Tibial nerve (tissue), 4 donors: ENCODE results near the gene TDRD9. TPM values are rescaled to one million over a fixed set of nuclear protein-coding genes. Genes with fewer than 3 reads are reported as not detected.

ENCODE experiments used
- DNase-seq, 2 donors: peaks; one replicate each; pipeline ENCODE4 v3.0.0-alpha.2; 2019; ENCODE audit warnings: low spot score in 2 of 2
- H3K27ac ChIP-seq, 4 donors: fragments of 200-600 bp; sonication (generic) in 3 of 4; one replicate each; pipeline ENCODE4 v1.5.1; 2017 to 2019; ENCODE audit warnings: mild to moderate bottlenecking in 1 of 4
- H3K27me3 ChIP-seq, 2 donors: fragments of 200-600 bp; sonication (generic) in 1 of 2; one replicate each; pipeline versions ENCODE4 v1.5.1 to v1.6.0; 2017 to 2019
- H3K36me3 ChIP-seq, 3 donors: fragments of 200-600 bp; sonication (generic); one replicate each; pipeline ENCODE4 v1.5.1; 2018 to 2019
- H3K4me1 ChIP-seq, 4 donors: fragments of 200-600 bp; sonication (generic) in 3 of 4; one replicate each; pipeline ENCODE4 v1.5.1; 2017 to 2019
- H3K4me3 ChIP-seq, 4 donors: fragments of 200-600 bp; sonication (generic) in 3 of 4; one replicate each; pipeline ENCODE4 v1.5.1; 2017 to 2019; ENCODE audit warnings: mild to moderate bottlenecking in 1 of 4, moderate library complexity in 1 of 4
- H3K9me3 ChIP-seq, 4 donors: fragments of 200-600 bp; sonication (generic) in 3 of 4; one replicate each; pipeline ENCODE4 v1.5.1; 2017 to 2019
- CTCF ChIP-seq, 5 experiments: fragments of 200-600 bp in 3 of 5; fragments of 450-650 bp in 2 of 5; sonication (generic) in 3 of 5; IDR thresholded peaks; one replicate each; pipeline ENCODE4 v1.5.1; 2016 to 2019; ENCODE audit warnings: antibody characterized with exemption in 5 of 5, mild to moderate bottlenecking in 3 of 5, moderate library complexity in 2 of 5
- EP300 ChIP-seq, 2 donors: sonication (generic); formaldehyde crosslinking; IDR thresholded peaks; one replicate each; pipeline ENCODE4 v1.6.1; 2017; ENCODE audit warnings: antibody characterized with exemption in 2 of 2, mild to moderate bottlenecking in 1 of 2
- POLR2A ChIP-seq, 2 donors: fragments of 450-650 bp; IDR thresholded peaks; one replicate each; pipeline ENCODE4 v1.6.1; 2017; ENCODE audit warnings: antibody characterized with exemption in 2 of 2, mild to moderate bottlenecking in 2 of 2, moderate library complexity in 2 of 2
- WGBS, 2 donors: methylation state at CpG; one replicate each; pipeline ENCODE4 v1.1.5; 2018; 5-methylcytosine and 5-hydroxymethylcytosine counted together
- total RNA-seq, 4 donors: library from RNA; depleted of rRNA; stranded (reverse); fragments of >200 nt; gene quantifications; one replicate each; pipeline ENCODE4 v1.1.0, GENCODE V29; 2016

TDRD9 gene
- total RNA-seq, 4 donors from 2014 or later, result under 0.01 to 1.9 (median 1.4) TPM

- 84 to 87% methylated on average over 5 of the region's 5 CpGs for WGBS, 2 donors
- Histone ChIP-seq H3K9me3 (peaks cover 0 to 20% (median 0%) of the 10 kb centered on the region in 4 donors), H3K4me3 (no peak overlapping the region), H3K27ac (no peak overlapping the region), H3K36me3 (peaks cover 0 to 3% (median 0%) of the 10 kb centered on the region in 3 donors), H3K27me3 (peaks cover 0 to 6% of the 10 kb centered on the region in 2 donors), H3K4me1 (no peaks in the 10 kb centered on the region)
- DNase-seq, result no peak
- no peak for TF ChIP-seq POLR2A (IDR thresholded peaks at IDR 0.05)
Observed at GRCh38 chr14:104066279-104066678, 138.0 kb downstream of the TDRD9 start.

GRCh38 chr14:104066719-104067295, 138.6 kb downstream of the TDRD9 start:
- H3K36me3 ChIP-seq, result peaks cover 0 to 3% (median 0%) of the 10 kb centered on the region in 3 donors
- WGBS, 2 donors, result 72 to 92% methylated on average over 4 of the region's 4 CpGs
- no peak overlapping the region for H3K4me3 ChIP-seq
- peaks cover 0 to 6% of the 10 kb centered on the region in 2 donors for H3K27me3 ChIP-seq
- DNase-seq, result no peak
- H3K4me1 ChIP-seq, result no peaks in the 10 kb centered on the region
- TF ChIP-seq EP300 (IDR thresholded peaks at IDR 0.05) (no peak), POLR2A (IDR thresholded peaks at IDR 0.05) (no peak), CTCF (IDR thresholded peaks at IDR 0.05) (no peak)
- peaks cover 0 to 20% (median 0%) of the 10 kb centered on the region in 4 donors for H3K9me3 ChIP-seq
- no peak overlapping the region for H3K27ac ChIP-seq

- peaks cover 0 to 3% (median 0%) of the 10 kb centered on the region in 3 donors for H3K36me3 ChIP-seq
- WGBS, 2 donors, result 83 to 84% methylated on average over 7 of the region's 7 CpGs
- TF ChIP-seq EP300 (IDR thresholded peaks at IDR 0.05) (no peak), POLR2A (IDR thresholded peaks at IDR 0.05) (no peak), CTCF (IDR thresholded peaks at IDR 0.05) (no peak)
- no peaks in the 10 kb centered on the region for H3K4me1 ChIP-seq
- peaks cover 0 to 38% (median 0%) of the 10 kb centered on the region in 4 donors for H3K9me3 ChIP-seq
- no peak overlapping the region for H3K27ac ChIP-seq
- H3K4me3 ChIP-seq, result no peak overlapping the region
- peaks cover 0 to 6% of the 10 kb centered on the region in 2 donors for H3K27me3 ChIP-seq
- DNase-seq, result no peak
Observed at GRCh38 chr14:104069541-104069940, 141.3 kb downstream of the TDRD9 start.

- peaks cover 0 to 21% (median 0%) of the 10 kb centered on the region in 4 donors for H3K9me3 ChIP-seq
- no peaks in the 10 kb centered on the region for H3K36me3 ChIP-seq
- no peak for DNase-seq
- no peaks in the 10 kb centered on the region for H3K27me3 ChIP-seq
- no peak overlapping the region for H3K27ac ChIP-seq
- 59 to 70% methylated on average over 3 of the region's 3 CpGs for WGBS, 2 donors
- H3K4me1 ChIP-seq, result no peaks in the 10 kb centered on the region
- TF ChIP-seq EP300 (IDR thresholded peaks at IDR 0.05) (no peak), CTCF (IDR thresholded peaks at IDR 0.05) (no peak), POLR2A (IDR thresholded peaks at IDR 0.05) (no peak)
- no peak overlapping the region for H3K4me3 ChIP-seq
Observed at GRCh38 chr14:104072586-104072985, 144.3 kb downstream of the TDRD9 start.

- no peak for DNase-seq
- no peaks in the 10 kb centered on the region for H3K36me3 ChIP-seq
- H3K4me1 ChIP-seq, result peaks cover 0 to 6% (median 0%) of the 10 kb centered on the region in 4 donors
- no peak overlapping the region for H3K27ac ChIP-seq
- no peak overlapping the region for H3K4me3 ChIP-seq
- no peaks in the 10 kb centered on the region for H3K27me3 ChIP-seq
- 67 to 69% methylated on average over 4 of the region's 4 CpGs for WGBS, 2 donors
- no peak for TF ChIP-seq POLR2A (IDR thresholded peaks at IDR 0.05)
- H3K9me3 ChIP-seq, result peaks cover 0 to 17% (median 0%) of the 10 kb centered on the region in 4 donors
Observed at GRCh38 chr14:104073764-104074163, 145.5 kb downstream of the TDRD9 start.

- no peaks in the 10 kb centered on the region for H3K36me3 ChIP-seq
- H3K4me1 ChIP-seq, result peaks cover 0 to 6% (median 0%) of the 10 kb centered on the region in 4 donors
- no peak for DNase-seq
- H3K4me3 ChIP-seq, result no peak overlapping the region
- no peaks in the 10 kb centered on the region for H3K27me3 ChIP-seq
- no peak for TF ChIP-seq POLR2A (IDR thresholded peaks at IDR 0.05)
- no peak for TF ChIP-seq EP300 (IDR thresholded peaks at IDR 0.05)
- no peak for TF ChIP-seq CTCF (IDR thresholded peaks at IDR 0.05)
- H3K27ac ChIP-seq, result no peak overlapping the region
- peaks cover 0 to 17% (median 0%) of the 10 kb centered on the region in 4 donors for H3K9me3 ChIP-seq
- 26 to 31% methylated on average over 6 of the region's 6 CpGs for WGBS, 2 donors
Observed at GRCh38 chr14:104075530-104076151, 147.4 kb downstream of the TDRD9 start.
